Hepatocyte (in vitro differentiated cells): Measurements from ENCODE around the gene TCF23.

Experiments used
- EZH2 ChIP-seq: fragments of 200-600 bp; sonication (generic); IDR thresholded peaks from 2 replicates; pipeline ENCODE4 v1.6.1; 2016; ENCODE audit warnings: antibody characterized with exemption, mild to moderate bottlenecking, borderline replicate concordance
- TF ChIP-seq, protein P1 (sequence below): fragments of 200-600 bp; sonication (generic); IDR thresholded peaks from 2 replicates; pipeline ENCODE4 v1.5.1; 2016; ENCODE audit warnings: antibody characterized with exemption, mild to moderate bottlenecking; ENCODE audit not compliant: poor library complexity

DNA sequence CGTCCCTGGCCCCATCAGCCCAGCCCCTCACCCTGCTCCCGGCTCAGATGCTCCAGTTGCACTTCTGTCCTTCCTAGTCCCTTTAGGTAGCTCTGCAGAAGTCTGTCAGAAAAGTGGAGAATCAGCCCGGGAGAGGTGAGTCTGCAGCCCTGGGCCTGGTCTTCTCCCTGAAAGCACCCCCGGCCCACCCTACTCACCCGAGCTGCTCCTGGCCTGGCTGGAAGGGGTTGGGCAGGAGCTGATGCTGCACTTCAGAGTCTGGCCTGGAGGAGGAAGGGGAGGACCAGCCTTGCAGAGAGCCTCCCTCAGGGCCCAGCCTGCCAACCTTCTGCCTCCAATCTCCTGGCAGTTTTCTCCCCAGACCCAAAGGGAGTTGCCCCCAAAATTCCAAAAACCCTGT is 46.5 kb upstream of the TCF23 start:
- TF ChIP-seq, protein P1, sequence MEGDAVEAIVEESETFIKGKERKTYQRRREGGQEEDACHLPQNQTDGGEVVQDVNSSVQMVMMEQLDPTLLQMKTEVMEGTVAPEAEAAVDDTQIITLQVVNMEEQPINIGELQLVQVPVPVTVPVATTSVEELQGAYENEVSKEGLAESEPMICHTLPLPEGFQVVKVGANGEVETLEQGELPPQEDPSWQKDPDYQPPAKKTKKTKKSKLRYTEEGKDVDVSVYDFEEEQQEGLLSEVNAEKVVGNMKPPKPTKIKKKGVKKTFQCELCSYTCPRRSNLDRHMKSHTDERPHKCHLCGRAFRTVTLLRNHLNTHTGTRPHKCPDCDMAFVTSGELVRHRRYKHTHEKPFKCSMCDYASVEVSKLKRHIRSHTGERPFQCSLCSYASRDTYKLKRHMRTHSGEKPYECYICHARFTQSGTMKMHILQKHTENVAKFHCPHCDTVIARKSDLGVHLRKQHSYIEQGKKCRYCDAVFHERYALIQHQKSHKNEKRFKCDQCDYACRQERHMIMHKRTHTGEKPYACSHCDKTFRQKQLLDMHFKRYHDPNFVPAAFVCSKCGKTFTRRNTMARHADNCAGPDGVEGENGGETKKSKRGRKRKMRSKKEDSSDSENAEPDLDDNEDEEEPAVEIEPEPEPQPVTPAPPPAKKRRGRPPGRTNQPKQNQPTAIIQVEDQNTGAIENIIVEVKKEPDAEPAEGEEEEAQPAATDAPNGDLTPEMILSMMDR: no peak
- no peak for TF ChIP-seq EZH2
